NK-92 (cell line): ENCODE results near the gene DAAM1.

ENCODE experiments used
- DNase-seq: peaks from one replicate; lab custom pipeline; 2025; ENCODE audit not compliant: unreplicated experiment; lab: John Stamatoyannopoulos, UW

Gene DAAM1

GRCh38 chr14:59215757-59216156 is 27.3 kb downstream of the DAAM1 start:
- no peak for DNase-seq

DNA sequence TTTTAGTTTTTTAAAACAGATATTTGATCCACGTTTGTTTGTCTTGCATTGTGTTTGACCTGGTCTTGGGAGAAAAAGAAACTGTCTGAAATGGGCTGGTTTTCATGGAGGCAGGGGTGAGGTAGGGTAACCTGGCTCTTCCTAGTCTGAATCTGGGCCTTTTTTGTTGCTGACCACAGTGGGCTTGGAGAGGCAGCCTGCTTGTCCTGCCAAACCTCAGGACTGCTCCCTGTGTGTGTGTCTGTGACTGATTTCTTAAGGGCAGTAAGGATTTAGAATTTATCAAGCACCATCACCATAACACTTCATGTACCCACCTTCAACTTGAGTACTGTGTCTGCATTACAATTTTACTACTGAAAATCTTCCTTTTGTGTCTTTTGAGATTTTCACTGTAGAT is 28.5 kb downstream of the DAAM1 start:
- DNase-seq = no peak

GRCh38 chr14:59221568-59221967 is 33.1 kb downstream of the DAAM1 start:
- DNase-seq = no peak

GRCh38 chr14:59224341-59224740 is 35.9 kb downstream of the DAAM1 start:
- no peak for DNase-seq

- no peak for DNase-seq
Observed at GRCh38 chr14:59225281-59225680, 36.8 kb downstream of the DAAM1 start.

GRCh38 chr14:59228421-59228820 is 40.0 kb downstream of the DAAM1 start:
- no peak for DNase-seq

GRCh38 chr14:59229653-59230406 is 41.4 kb downstream of the DAAM1 start:
- no peak for DNase-seq

- no peak for DNase-seq
Observed at GRCh38 chr14:59236195-59236594, 47.7 kb downstream of the DAAM1 start.

DNA sequence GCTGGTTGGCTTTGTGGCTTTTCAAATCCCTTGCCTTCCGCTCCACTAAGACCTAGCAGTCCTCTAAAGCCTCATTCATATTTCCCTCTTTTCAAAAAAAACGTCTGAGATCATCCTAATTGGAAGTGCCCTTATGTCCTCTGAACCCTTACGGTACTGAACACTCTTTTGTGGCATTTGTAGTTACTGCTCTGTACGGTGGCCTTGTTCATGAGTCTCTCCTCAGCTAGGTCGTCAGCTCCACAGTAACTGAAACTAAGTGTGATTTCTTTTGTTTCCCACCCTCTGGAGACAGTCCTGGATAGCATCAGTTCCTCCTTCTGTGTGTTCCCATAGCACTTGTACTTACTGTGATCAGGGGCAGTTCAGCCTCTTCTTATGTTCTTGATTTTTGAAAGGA is 49.7 kb downstream of the DAAM1 start:
- no peak for DNase-seq

GRCh38 chr14:59239022-59239421 is 50.6 kb downstream of the DAAM1 start:
- DNase-seq = no peak

DNA sequence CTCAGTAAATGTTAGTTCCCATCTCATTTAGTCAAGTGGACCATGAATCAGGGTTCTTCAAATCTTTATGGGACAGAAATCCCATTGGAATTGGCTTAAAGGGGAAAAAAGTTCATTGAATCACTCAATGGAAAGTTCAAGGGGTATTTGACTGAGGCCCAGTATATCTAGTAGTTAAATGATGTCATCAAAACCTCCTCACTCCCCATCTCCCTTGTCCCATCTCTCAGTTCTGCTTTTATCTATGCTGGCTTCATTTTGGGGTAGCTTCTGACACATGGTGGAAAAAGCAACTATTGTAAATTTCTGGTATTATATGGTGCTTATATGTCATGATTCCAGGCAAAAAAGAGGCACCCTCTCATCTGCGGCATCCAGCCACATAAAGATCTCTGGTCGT is 51.9 kb downstream of the DAAM1 start:
- no peak for DNase-seq

DNA sequence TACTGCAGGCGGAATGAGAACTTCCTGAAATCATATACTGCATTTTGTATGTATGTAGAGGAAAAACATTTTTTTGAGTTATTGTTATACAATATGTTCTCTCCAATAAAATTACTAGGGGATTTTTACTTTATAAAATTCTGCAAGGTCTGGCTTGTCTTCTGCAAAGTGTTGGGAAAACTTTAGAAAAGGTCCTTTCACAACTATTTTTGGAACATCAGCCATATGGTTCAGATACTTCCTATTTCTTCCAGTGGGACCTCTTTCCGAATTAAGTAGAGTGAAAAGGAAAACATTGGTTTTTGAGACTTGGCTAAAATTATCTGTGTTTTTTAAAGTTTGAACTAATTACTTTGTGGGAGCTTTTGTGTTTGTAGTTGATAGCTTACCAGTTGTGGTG is 52.7 kb downstream of the DAAM1 start:
- no peak for DNase-seq

- DNase-seq = no peak
Observed at GRCh38 chr14:59243174-59243573, 54.7 kb downstream of the DAAM1 start.

DNA sequence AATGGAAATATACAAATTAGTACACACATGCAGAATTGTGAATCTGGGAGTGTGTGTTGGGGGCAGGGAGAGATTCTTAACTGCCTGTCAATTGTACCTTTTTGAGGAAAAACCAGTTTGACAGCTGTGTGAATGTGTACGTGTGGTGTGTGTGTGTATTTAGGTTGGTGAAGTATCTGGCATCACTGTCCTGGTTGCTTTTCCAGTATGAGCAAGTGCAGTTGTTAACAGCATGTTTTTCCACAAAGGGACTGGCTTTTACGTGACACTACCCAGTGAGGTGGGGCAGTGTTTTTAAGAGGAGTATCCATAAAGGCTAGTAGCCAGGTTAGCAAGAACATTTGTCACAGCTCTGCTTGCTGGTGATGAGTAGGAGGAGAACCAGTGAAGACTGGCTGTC is 56.1 kb downstream of the DAAM1 start:
- DNase-seq = no peak

DNA sequence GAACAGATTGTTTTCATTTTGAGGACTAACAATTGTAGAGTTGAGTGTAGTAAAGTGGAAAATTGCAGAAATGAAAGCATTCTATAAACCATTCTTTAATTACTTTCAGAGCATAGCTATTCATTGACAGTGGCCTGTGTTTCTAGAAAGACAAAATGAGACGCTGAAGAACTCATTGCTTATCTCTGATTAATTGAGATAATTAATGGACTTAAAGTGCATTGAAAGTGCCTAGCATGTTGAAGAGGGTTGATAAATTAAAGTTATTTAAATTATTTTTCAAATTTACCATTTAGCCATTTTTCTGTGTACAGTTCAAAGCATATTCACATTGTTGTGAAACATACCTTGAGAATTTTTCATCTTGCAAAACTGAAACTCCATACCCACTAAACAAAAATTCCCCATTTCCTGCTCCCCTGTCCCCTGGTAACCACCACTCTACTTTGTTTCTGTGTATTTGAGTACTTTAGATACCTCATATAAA is 57.4 kb downstream of the DAAM1 start:
- DNase-seq = no peak

DNA sequence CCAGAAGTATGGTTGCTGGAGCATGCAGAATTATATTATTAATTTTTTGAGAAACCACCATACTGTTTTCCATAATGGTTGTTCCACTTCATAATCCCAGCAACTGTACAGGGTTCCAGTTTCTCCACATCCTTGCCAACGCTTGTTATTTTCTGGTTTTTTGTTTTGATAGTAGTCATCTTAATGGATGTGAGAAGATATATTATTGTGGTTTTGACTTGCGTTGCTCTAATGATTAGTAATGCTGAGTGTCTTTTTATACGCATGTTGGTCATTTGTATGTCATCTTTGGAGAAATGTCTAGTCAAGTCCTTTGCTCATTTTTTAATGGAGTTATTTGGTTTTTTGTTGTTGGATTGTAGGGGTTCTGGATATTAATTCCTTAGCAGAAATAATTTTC is 58.1 kb downstream of the DAAM1 start:
- no peak for DNase-seq

DNA sequence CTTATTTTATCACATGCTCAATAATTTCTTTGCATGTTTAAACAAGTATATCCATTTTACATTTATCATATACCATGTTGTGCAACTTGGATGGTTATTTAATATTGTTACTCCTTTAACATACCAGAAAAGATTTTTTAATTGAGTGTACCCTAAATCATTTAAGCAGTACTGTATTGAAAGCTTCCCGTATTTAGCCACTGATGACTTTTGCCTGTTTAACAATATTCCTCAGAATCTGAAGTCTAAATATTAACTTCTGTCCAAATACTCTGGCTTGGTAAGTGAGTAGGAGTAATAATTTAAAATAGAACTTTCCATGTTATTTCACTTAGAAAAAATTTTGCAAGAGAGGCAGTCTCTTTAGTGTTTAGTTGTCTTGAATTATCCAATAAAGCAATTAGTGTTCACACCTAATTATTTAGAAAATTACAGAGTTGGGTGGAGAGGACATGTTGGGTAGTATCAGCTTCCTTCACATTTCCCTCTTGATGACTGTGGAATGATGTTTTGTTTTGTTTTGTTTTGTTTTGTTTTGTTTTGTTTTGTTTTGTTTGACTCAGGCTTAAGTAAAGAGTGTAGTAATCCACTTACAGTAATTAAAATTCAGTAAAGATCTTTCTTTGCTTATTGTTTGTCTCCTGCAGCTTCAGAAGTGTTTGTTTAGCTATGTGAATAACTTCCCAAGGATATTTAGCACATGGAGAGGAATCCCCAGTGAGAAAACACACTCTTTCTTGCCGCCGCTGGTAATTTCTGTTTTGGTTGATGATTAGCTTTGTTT is 59.5 kb downstream of the DAAM1 start:
- no peak for DNase-seq

DNA sequence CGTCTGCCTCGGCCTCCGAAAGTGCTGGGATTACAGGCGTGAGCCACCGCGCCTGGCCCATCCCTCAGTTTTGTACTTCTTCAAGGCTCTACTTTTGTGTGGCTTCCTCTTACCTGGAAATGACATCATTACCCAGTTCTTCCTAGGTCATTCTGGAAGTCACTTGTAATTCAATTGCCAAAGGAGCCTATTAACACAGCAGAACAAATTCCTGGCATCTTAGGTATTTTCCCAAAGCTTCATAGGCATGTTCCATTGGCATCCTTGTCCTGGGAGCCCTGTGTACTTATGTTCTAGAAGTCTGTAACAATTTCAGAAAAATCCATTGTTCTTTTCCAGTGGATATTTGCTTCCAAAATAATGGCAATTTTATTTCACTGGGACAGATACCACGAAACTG is 60.6 kb downstream of the DAAM1 start:
- DNase-seq = no peak

GRCh38 chr14:59251811-59252771 is 63.6 kb downstream of the DAAM1 start:
- DNase-seq = no peak

DNA sequence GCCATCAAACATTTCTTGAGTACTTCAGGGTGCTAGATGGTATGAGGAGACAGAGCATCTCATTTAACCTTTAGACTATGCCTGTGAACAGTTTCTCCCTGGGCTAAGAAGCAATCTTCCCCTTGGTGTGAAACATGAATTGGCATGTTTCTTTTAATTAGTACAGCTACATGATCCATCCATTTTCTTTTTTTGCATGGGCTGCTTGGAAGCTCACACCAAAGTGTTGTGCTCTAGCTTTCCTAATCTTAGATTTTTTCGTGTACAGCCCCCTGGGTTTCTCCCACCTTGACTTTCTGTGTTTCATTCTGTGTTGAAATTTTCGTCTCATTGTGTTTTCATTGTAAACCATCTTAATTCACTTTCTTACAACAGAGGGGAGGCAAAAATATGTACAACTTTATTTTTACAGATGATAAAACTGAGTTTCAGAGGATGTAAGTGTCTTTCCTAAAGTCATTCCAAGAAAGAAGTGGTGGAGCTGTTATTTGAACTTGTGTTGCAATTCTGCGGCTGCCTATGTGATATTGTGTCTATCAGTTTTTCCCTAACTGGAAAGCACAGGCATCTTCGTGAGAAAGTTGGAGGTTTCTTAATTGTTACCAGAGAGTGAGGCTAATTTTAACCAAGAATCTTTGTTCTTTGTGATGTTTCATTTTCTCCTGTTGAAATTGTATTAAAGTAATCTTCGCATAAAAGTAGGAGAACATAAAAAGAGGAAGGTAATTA is 64.5 kb downstream of the DAAM1 start:
- no peak for DNase-seq

DNA sequence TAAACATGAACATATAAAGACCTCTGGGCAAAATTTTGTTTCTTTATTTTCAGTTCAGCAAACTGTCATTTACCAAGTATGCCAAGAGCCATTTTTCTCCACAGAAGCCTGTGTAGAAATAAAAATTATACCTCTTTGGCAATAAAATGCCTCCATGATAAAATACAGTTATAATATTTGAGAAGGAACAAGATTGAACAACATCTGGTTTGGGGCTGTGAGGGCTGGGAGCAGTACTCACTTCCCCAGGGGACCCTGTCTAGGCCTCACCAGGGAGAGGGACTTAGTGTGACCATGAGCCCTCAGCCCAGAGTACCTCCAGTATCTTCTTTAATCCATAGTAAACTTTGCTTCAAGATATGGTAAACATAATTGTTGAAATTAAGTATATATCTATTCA is 65.1 kb downstream of the DAAM1 start:
- DNase-seq = no peak
